Suprapubic skin (tissue), 4 donors: ENCODE results near the gene TMEM167A.

Source experiments
- CTCF ChIP-seq, 2 donors: fragments of 200-600 bp in 1 of 2; fragments of 450-650 bp in 1 of 2; sonication (generic) in 1 of 2; IDR thresholded peaks; one replicate each; pipeline ENCODE4 v1.5.1; 2016 to 2019; ENCODE audit warnings: antibody characterized with exemption in 2 of 2, mild to moderate bottlenecking in 1 of 2, moderate library complexity in 1 of 2
- POLR2A ChIP-seq, 2 donors: fragments of 450-650 bp; IDR thresholded peaks; one replicate each; pipeline ENCODE4 v1.6.1; 2017; ENCODE audit warnings: antibody characterized with exemption in 2 of 2, mild to moderate bottlenecking in 2 of 2, moderate library complexity in 2 of 2
- POLR2AphosphoS5 ChIP-seq, 3 donors: sonication (generic); formaldehyde crosslinking; IDR thresholded peaks; one replicate each; pipeline ENCODE4 v1.6.1; 2017; ENCODE audit warnings: antibody characterized with exemption in 3 of 3

GRCh38 chr5:83090169-83090568, 13.0 kb upstream of the TMEM167A start:
- TF ChIP-seq CTCF (IDR thresholded peaks at IDR 0.05) (no peak), POLR2A (IDR thresholded peaks at IDR 0.05) (no peak), POLR2AphosphoS5 (IDR thresholded peaks at IDR 0.05) (no peak)
